K562 (cell line): ENCODE data around the gene ZNF774. TPM values are rescaled to one million over a fixed set of nuclear protein-coding genes. Genes with fewer than 3 reads are reported as not detected.
"Not testable (repeated sequence)": the region's sequence is repeated elsewhere in the genome, so short reads cannot be mapped to it uniquely, and the experiment has no call there.

Experiments
- ATAC-seq: fragments of 200-7000 bp; cut with Tn5 transposase; 3 replicates; pipeline ENCODE4 v1.9.1; 2020; ENCODE audit warnings: moderate library complexity
- BruUV-seq: library from RNA; stranded (reverse); fragments of 400-500 nt; replicated peaks from 2 replicates; lab custom pipeline; 2021; lab: Mats Ljungman, UMichigan
- CTCF ChIA-PET: fragments of 300-600 bp; formaldehyde crosslinking; extraction: SDS; loops from one replicate; lab custom pipeline; 2021; ENCODE audit warnings: low intra/inter-chr PET ratio; lab: Yijun Ruan, JAX
- POLR2A ChIA-PET: fragments of 300-600, 350-650 bp; sonication (Branson Sonifier 250); formaldehyde crosslinking; extraction: SDS; loops from one replicate; lab custom pipeline; 2021; ENCODE audit warnings: antibody characterized with exemption, inconsistent platforms; lab: Yijun Ruan, JAX
- DNase-seq, 4 experiments: peaks; one replicate each; pipeline versions ENCODE4 v3.0.0 to v3.0.0-alpha.2; 2011 to 2018; ENCODE audit warnings: low spot score in 3 of 4, mixed read lengths in 3 of 4; ENCODE audit errors: extremely low read depth in 1 of 4
- FAIRE-seq: peaks from 2 replicates; lab custom pipeline; 2011; peaks lifted over from hg19 to GRCh38; lab: Jason Lieb, UNC
- H2AFZ ChIP-seq: 2 replicates; pipeline ENCODE4 v1.6.0; 2011; ENCODE audit warnings: low read depth, low read length, control low read depth, inconsistent platforms
- H3K27ac ChIP-seq: fragments of 200-600 bp; 3 replicates; pipeline ENCODE4 v1.8.0; 2011; ENCODE audit warnings: low read depth, mild to moderate bottlenecking, control low read depth, inconsistent platforms, low read length, moderate library complexity, mixed read lengths; ENCODE audit errors: extremely low read depth
- H3K27me3 ChIP-seq, 2 experiments: fragments of 300-600 bp in 1 of 2; 2 replicates in 1 of 2; 3 replicates in 1 of 2; pipeline versions ENCODE4 v1.6.0 to v1.8.0; 2011; ENCODE audit warnings: inconsistent platforms in 2 of 2, low read length in 2 of 2, mild to moderate bottlenecking in 1 of 2, mixed read lengths in 1 of 2, moderate library complexity in 1 of 2; ENCODE audit not compliant: control insufficient read depth in 2 of 2, insufficient read depth in 2 of 2
- H3K36me3 ChIP-seq: fragments of 300-600 bp; 3 replicates; pipeline ENCODE4 v1.8.0; 2011; ENCODE audit warnings: mild to moderate bottlenecking, low read length, inconsistent platforms; ENCODE audit not compliant: control insufficient read depth, insufficient read depth
- H3K4me1 ChIP-seq, 2 experiments: fragments of 200-600 bp in 1 of 2; replicated peaks in 1 of 2; 2 replicates in 1 of 2; 3 replicates in 1 of 2; pipeline versions ENCODE4 v1.5.1 to v1.8.0; 2011; ENCODE audit warnings: inconsistent platforms in 2 of 2, low read length in 2 of 2, mild to moderate bottlenecking in 1 of 2, mixed read lengths in 1 of 2, moderate library complexity in 1 of 2; ENCODE audit not compliant: control insufficient read depth in 2 of 2, insufficient read depth in 2 of 2
- H3K4me2 ChIP-seq: 2 replicates; pipeline ENCODE4 v1.6.1; 2011; ENCODE audit warnings: low read length, control low read depth, inconsistent platforms, mixed read lengths; ENCODE audit not compliant: insufficient read depth
- H3K4me3 ChIP-seq: fragments of 200-600 bp; sonication (generic), shearing (Covaris generic); 2 replicates; pipeline ENCODE4 v1.5.1; 2016; ENCODE audit warnings: control low read depth, inconsistent platforms
- H3K79me2 ChIP-seq: fragments of 200-600 bp; 3 replicates; pipeline ENCODE4 v1.8.0; 2011; ENCODE audit warnings: low read length, inconsistent platforms; ENCODE audit not compliant: control insufficient read depth, insufficient read depth
- H3K9ac ChIP-seq, 2 experiments: 2 replicates each; pipeline versions ENCODE4 v1.6.0 to v1.6.1; 2011; ENCODE audit warnings: low read depth in 2 of 2, low read length in 2 of 2, control low read depth in 1 of 2, inconsistent platforms in 1 of 2, mild to moderate bottlenecking in 1 of 2, mixed read lengths in 1 of 2; ENCODE audit not compliant: insufficient read depth in 1 of 2
- H3K9me1 ChIP-seq: one replicate; pipeline ENCODE4 v1.6.0; 2011; ENCODE audit warnings: inconsistent platforms, mild to moderate bottlenecking, low read length, moderate library complexity; ENCODE audit not compliant: control insufficient read depth, insufficient read depth
- H3K9me3 ChIP-seq: replicated peaks from 2 replicates; pipeline ENCODE4 v1.5.1; 2011; ENCODE audit warnings: low read depth, low read length, inconsistent platforms; ENCODE audit not compliant: control insufficient read depth, insufficient read depth
- H4K20me1 ChIP-seq: replicated peaks from 2 replicates; pipeline ENCODE4 v1.6.1; 2011; ENCODE audit warnings: low read length, inconsistent platforms, mixed read lengths; ENCODE audit not compliant: control insufficient read depth, insufficient read depth
- ADNP ChIP-seq: fragments of 200-800 bp; sonication (Bioruptor generic); IDR thresholded peaks from 2 replicates; pipeline ENCODE4 v1.6.1; 2016; ENCODE audit warnings: missing genetic modification characterization, missing compliant biosample characterization
- BRD9 ChIP-seq: fragments of 450-650 bp; IDR thresholded peaks from 2 replicates; pipeline ENCODE4 v1.6.1; 2018; ENCODE audit warnings: low read depth; ENCODE audit not compliant: partially characterized antibody
- MXD1 ChIP-seq: fragments of 250-450 bp; sonication (Bioruptor Pico); IDR thresholded peaks from 2 replicates; pipeline ENCODE4 v1.8.0; 2021; ENCODE audit warnings: borderline replicate concordance, mild to moderate bottlenecking, moderate library complexity; ENCODE audit not compliant: poor library complexity, severe bottlenecking
- PBX2 ChIP-seq, 2 experiments: IDR thresholded peaks in 1 of 2; conservative IDR thresholded peaks in 1 of 2; 2 replicates each; pipeline ENCODE4 v1.6.1; 2016; ENCODE audit warnings: low read depth in 2 of 2, mild to moderate bottlenecking in 1 of 2, missing compliant biosample characterization in 1 of 2, missing genetic modification characterization in 1 of 2, moderate library complexity in 1 of 2
- SREBF1 ChIP-seq: fragments of 150-350 bp; IDR thresholded peaks from 2 replicates; pipeline ENCODE4 v1.6.1; 2014; ENCODE audit warnings: antibody characterized with exemption, low read depth, low read length, borderline replicate concordance
- WGBS: fragments of 100-300 bp; shearing (Covaris generic); methylation state at CpG from one replicate; pipeline ENCODE4 v1.1.6; 2016; ENCODE audit warnings: low coverage, mixed read lengths; ENCODE audit not compliant: insufficient coverage; ENCODE audit errors: missing lambda C conversion rate; 5-methylcytosine and 5-hydroxymethylcytosine counted together
- in situ Hi-C: fragments of 300-500 bp; cut with MboI; formaldehyde crosslinking; loops from 4 replicates; pipeline ENCODE4 v1.15.0; 2018; ENCODE audit warnings: inconsistent platforms, mixed read lengths
- intact Hi-C: fragments of 100-400 bp; cut with micrococcal nuclease; formaldehyde crosslinking; loops from 2 replicates; pipeline ENCODE4 v1.14.2; 2022
- polyA plus RNA-seq, 8 experiments: library from polyadenylated mRNA; depleted of rRNA in 4 of 8; stranded (reverse) in 5 of 8; unstranded in 3 of 8; fragments of >200 nt; fragmentation: Nextera tagmentation in 2 of 8; fragmentation: Illumina TruSeq in 1 of 8; extraction: Ambion mirVana in 2 of 8; extraction: Trizol in 1 of 8; gene quantifications; 2 replicates each; pipeline versions ENCODE4 v1.2.1 to v1.2.3, GENCODE V29; 2011 to 2014; ENCODE audit warnings: inconsistent platforms in 1 of 8, missing spikeins in 1 of 8
- total RNA-seq, 7 experiments: library from RNA; depleted of rRNA in 6 of 7; stranded (reverse); fragments of >200 nt in 6 of 7; fragmentation: Illumina TruSeq in 2 of 7; extraction: Trizol in 2 of 7; gene quantifications; 2 replicates each; pipeline versions ENCODE4 v1.2.1 to v1.2.3, GENCODE V29; 2011 to 2021; ENCODE audit warnings: low replicate concordance in 1 of 7

Gene ZNF774
- total and polyA plus RNA-seq, 9 of the 15 experiments (the other 6 are each of a cell fraction or from before 2014, with no cell fraction given): 0.32 to 2.0 (median 1.2) TPM

- POLR2A ChIA-PET, H3K4me2 ChIP-seq, ATAC-seq, H3K79me2 ChIP-seq, BruUV-seq, H3K27ac ChIP-seq, H2AFZ ChIP-seq, H3K36me3 ChIP-seq, in situ Hi-C loops, H3K9ac ChIP-seq, H4K20me1 ChIP-seq, H3K9me3 ChIP-seq, intact Hi-C loops, DNase-seq, H3K4me3 ChIP-seq, H3K9me1 ChIP-seq, H3K27me3 ChIP-seq: not testable (repeated sequence)
- CTCF ChIA-PET: interaction anchor here (0.9 kb wide), 1 partner anchor 136 kb away, joined by 3 read pairs; no protein-coding TSS in a partner anchor
- H3K4me1 ChIP-seq: peaks cover 3 to 11% of the 10 kb centered on the region in 2 experiments; a peak in 4 of 5 replicates
- peak; percentile 19 for FAIRE-seq
- 33% methylated on average over 1 of the region's 1 CpG for WGBS
Measured at GRCh38 chr15:90347431-90348065, 4.5 kb upstream of the ZNF774 start.

- H3K4me2 ChIP-seq: no peak overlapping the region
- POLR2A ChIA-PET: no interaction called here
- ATAC-seq: no peak
- no peak for DNase-seq
- 0 out of 2 replicates have a peak overlapping the region, but pooled peaks have one; percentile 33 for H2AFZ ChIP-seq
- H3K4me1 ChIP-seq: peaks cover 3 to 13% of the 10 kb centered on the region in 2 experiments; a peak in 4 of 5 replicates
- 33% methylated on average over 6 of the region's 6 CpGs for WGBS
- intact Hi-C loops (no loop called here), in situ Hi-C loops (no loop called here)
- no peak overlapping the region for H3K27ac ChIP-seq
- no TSS peak for BruUV-seq
- H3K4me3 ChIP-seq: no peak overlapping the region
- H3K9me3 ChIP-seq: no peaks in the 10 kb centered on the region
- no peak for FAIRE-seq
- peaks cover 0 to 3% of the 10 kb centered on the region in 2 experiments; a peak in 1 of 5 replicates for H3K27me3 ChIP-seq
- H3K9ac ChIP-seq: no peak overlapping the region
- no peaks in the 10 kb centered on the region for H4K20me1 ChIP-seq
- peaks cover 4% of the 10 kb centered on the region; the same call in 1 of the 3 replicates for H3K79me2 ChIP-seq
- CTCF ChIA-PET: no interaction called here
- H3K36me3 ChIP-seq: no peaks in the 10 kb centered on the region
- no peaks in the 10 kb centered on the region for H3K9me1 ChIP-seq
- TF ChIP-seq MXD1 (CRISPR knock-in tag) (no peak), ADNP (tag) (no peak), SREBF1 (no peak), PBX2 (CRISPR knock-in tag; IDR thresholded peaks at IDR 0.05; ENCODE audit: low read depth) (no peak), PBX2 (tag; conservative IDR thresholded peaks at IDR 0.05; ENCODE audit: low read depth) (no peak), BRD9 (no peak)
Measured at GRCh38 chr15:90348456-90348855, 3.6 kb upstream of the ZNF774 start.
